GM19099 (cell line): Measurements from ENCODE around the gene ESRP2.

ENCODE experiments used
- POLR2A ChIP-seq: IDR thresholded peaks from 3 replicates; pipeline ENCODE4 v1.6.1; 2011; ENCODE audit warnings: low read depth; ENCODE audit not compliant: insufficient read length; ENCODE audit errors: extremely low read depth

Gene ESRP2

DNA sequence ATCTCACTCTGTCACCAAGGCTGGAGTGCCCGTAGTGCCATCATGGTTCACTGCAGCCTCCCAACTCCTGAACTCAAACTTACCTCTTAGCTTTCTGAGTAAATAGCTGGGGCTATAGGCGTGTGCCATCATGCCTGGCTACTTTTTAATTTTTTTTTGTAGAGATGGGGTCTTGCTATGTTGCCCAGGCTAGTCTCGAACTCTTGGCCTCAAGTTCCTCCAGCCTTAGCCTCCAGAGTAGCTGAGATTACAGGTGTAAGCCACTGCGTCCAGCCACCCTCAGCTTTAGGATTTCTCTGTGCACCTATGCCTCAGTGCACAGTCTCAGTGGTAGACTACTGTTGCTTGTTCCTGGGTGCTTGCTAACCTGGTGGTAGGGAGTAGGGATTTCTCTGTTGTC is 33.9 kb upstream of the ESRP2 start:
- TF ChIP-seq POLR2A: no peak

DNA sequence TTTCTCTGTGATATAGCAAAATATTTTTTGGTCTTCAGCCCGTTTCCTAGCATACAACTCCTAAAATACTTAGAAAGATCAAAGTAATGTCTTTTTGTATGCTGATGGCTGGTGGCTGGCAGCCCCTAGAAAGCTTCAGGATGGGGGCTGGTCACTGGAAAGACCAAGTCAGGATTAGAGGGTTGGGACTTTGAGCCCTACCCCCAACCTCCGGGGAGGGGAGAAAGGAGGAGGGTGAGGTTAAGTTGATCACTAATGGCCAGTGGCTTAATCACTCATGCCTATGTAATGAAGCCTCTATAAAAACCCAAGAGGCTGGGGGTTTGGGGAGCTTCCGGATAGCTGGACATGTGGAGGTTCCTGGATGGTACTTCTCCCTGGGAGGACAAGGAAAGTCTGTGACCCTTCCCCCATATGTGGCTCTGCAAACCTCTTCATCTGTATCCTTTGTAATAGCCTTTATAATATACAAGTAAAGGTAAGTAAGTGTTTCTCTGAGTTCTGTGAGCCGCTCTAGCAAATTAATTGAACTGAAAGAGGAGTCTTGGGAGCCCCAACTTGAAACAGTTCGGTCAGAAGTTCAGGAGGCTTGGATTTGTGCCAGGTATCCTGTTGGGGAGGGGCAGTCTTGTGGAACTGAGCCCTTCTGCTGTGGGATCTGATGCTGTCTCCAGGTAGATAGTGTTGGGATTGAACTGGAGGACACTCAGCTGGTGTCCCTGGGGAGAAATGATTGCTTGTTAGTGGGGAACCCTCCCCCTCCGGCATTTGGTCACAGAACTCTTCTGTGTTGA is 31.9 kb upstream of the ESRP2 start:
- TF ChIP-seq POLR2A: no peak

DNA sequence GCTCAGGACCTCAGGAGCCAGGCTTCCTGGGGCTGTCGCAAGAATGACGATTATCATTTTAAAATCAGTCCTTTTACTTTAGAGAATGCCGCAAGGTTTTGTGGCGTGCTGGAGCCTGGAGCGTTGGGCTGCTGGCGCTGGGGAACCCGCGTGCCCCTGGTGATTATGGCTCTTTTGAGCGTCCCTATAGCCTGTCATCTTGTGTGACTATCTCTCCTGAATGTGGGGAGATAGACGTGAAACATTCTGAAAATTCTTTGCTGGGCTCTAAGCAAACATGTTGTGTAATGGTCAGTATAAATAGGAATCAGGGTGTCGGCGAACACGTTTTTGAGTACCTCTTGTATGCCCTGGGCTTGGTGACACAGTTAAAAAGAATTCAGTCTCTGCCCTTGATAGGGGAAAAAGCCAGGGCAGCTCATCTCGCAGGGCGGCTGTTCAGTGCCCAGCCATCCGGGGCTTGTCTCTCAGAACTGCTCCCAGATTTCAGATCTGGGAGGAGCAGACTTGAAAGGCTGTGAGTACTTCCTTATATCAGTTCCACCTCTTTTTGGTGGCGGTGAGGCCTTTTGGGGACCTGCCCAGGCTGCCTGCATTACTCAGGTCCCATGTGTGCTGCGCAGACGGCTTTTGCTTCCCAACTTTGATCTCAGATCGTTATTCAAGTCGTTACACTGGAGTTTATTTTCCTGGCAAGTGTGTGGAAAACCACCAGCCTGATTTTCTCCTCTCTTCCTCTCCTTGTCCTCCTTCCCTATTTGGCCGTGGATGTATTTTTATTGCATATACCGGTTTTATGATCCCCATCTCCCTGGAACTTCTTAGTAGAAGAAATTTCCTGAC is 29.4 kb upstream of the ESRP2 start:
- peak; percentile 39 for TF ChIP-seq POLR2A

GRCh38 chr16:68264128-68265077 is 28.5 kb upstream of the ESRP2 start, which contains the start of gene SLC7A6:
TSS of gene SLC7A6 (plus strand) at chr16:68264526. CDS start at chr16:68274727, 10,201 bp downstream.
- TF ChIP-seq POLR2A: peak; percentile 75

DNA sequence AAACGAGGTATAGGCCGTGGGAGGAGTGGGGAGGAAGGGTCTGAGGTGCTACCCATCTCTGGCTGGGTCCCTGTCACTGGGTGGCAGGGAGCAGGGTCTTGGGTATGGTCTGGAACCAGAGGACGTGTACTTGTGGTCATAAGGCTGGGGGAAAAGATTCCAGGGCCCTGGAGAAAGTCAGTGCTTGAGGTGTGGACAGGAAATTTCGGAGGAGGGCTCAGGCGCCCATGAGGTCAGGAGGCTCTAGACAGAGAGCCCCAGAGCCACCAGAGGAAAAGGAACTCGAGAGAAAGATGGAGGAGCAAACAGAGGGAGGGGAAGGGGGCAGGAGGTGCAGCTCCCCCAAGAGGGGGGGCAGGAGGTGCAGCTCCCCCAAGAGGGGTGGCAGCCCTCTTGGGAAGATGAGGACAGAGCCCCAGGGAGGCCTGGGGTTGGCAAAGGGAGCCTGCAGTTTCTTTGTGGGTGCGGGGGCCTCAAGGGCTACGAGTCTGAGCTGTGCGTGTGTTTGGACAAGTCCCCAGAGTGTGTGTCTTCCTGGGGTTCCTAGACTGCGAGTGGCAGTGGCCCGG is 27.7 kb upstream of the ESRP2 start:
- TF ChIP-seq POLR2A: no peak

GRCh38 chr16:68259007-68259825 is 23.3 kb upstream of the ESRP2 start:
- TF ChIP-seq POLR2A: no peak

DNA sequence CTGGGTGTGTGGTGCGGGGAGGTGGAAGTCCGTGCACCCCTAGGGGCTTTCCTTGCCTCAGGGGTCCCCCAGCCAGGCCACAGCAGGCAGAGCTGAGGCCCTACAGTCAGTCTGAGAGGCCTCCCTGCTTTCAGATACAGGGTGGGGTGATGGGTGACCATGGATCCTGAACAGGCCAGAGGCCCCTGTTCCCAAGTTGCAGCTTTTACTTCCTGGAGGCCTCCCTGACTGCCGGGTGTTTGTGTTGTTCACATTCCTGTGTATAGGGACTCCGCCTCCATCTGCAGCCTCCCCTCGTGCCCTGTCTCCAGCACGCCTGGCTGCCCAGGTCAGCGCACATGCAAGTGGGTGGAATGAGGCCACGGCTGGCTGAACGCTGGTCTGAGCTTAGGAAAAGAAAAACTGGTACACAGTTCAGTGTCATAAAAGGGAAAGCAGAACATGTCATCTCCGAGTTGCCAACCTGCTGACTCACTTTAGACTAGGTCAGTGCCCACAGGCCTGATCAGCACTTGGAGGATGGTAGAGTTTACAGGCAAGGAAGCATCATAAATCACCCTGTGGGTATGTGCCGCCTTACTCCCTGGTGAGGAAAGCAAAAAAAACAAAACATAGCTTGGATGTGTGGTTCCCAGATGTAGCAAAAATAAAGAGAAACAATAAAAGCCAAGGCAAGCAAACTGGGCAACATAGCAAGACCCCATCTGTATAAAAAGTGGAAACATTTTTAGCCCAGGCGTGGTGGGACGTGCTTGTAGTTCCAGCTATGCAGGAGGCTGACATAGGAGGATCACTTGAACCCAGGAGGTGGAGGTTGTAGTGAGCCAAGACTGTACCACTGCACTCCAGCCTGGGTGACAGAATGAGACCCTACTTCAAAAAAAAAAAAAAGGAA is 22.2 kb upstream of the ESRP2 start:
- no peak for TF ChIP-seq POLR2A

DNA sequence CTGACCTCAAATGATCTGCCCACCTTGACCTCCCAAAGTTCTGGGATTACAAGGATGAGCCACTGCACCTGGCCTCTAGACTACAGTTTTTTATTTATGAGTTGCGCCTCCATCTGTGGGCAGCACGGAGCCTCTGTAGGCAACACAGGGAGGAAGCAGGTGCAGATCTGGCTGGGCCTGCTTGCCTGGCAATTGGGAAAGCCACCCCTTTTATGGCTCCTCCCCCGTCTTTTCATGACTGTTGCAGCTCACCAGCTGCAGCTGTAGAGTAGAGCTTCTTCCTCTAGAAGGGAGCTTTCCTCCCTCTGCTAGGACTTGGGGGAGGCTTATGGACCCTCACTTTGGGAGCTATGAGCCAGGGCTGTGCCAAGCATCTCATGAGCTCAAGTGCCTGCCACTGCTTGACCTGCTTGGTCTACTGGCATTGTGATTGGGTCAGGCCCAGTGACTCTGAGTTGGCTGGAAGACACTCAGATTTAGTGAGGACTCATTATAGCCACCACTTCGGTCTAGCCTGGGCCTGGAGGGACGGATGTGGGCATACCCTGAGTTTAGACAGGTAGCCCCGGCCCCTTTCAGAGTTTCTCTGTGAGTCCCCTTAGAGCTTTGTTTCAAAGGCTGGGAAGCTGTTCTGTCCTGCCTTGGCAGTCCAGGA is 21.5 kb upstream of the ESRP2 start:
- no peak for TF ChIP-seq POLR2A

DNA sequence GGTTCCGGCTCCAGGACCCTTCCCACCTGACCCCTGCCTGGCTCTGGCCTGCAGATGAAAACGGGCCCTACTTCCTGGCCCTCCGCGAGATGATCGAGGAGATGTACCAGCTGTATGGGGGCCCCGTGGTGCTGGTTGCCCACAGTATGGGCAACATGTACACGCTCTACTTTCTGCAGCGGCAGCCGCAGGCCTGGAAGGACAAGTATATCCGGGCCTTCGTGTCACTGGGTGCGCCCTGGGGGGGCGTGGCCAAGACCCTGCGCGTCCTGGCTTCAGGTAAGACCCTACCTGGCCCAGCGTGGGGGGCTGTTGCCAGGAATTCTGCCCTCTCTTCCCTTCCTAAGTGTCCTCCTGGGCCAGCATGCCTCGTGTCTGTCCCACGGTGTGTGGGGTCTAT is 19.8 kb upstream of the ESRP2 start:
- no peak for TF ChIP-seq POLR2A

GRCh38 chr16:68253721-68254120 is 17.8 kb upstream of the ESRP2 start:
- TF ChIP-seq POLR2A: no peak

DNA sequence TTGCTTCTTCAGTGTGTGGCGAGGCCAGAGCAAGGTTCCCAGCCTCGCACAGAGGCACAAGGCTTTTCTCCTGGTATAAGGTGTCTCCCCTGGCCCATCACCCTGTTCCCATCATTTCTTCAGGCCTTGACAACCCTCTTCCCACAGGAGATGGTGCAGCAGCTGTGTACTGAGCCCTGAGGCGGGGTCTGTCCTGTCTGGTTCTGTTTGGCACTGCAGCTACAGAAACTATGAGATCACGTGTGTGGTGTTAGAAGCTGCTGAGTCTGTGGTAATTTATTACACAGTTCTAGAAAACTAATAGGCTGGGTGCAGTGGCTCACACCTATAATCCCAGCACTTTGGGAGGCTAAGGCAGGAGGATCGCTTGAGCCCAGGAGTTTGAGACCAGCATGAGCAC is 16.5 kb upstream of the ESRP2 start:
- TF ChIP-seq POLR2A: no peak

- no peak for TF ChIP-seq POLR2A
Observed at GRCh38 chr16:68251832-68252231, 15.9 kb upstream of the ESRP2 start.
